Spinal cord (tissue), 10 donors: Measurements from ENCODE around the gene LSM11. TPM values are rescaled to one million over a fixed set of nuclear protein-coding genes. Genes with fewer than 3 reads are reported as not detected.

Experiments used
- DNase-seq, 6 donors: peaks; one replicate each; pipeline versions ENCODE4 v3.0.0 to v3.0.0-alpha.2; 2013 to 2015; ENCODE audit warnings: low spot score in 6 of 6, low read depth in 4 of 6
- H3K27ac ChIP-seq: one replicate; pipeline ENCODE4 v1.5.1; 2013; ENCODE audit warnings: low read depth, low read length, control low read depth
- H3K27me3 ChIP-seq: one replicate; pipeline ENCODE4 v1.6.1; 2013; ENCODE audit warnings: low read length; ENCODE audit not compliant: control insufficient read depth, insufficient read depth
- H3K36me3 ChIP-seq: one replicate; pipeline ENCODE4 v1.6.1; 2013; ENCODE audit warnings: low read length; ENCODE audit not compliant: control insufficient read depth, insufficient read depth
- H3K4me1 ChIP-seq: one replicate; pipeline ENCODE4 v1.6.1; 2013; ENCODE audit warnings: low read length; ENCODE audit not compliant: control insufficient read depth, insufficient read depth
- H3K4me3 ChIP-seq: one replicate; pipeline ENCODE4 v1.5.1; 2013; ENCODE audit warnings: low read depth, low read length, control low read depth
- H3K9me3 ChIP-seq: one replicate; pipeline ENCODE4 v1.6.1; 2013; ENCODE audit warnings: low read length; ENCODE audit not compliant: control insufficient read depth, insufficient read depth
- WGBS: methylation state at CpG from one replicate; pipeline ENCODE4 v1.1.5; 2013; ENCODE audit warnings: missing lambda C conversion rate; ENCODE audit not compliant: insufficient coverage; 5-methylcytosine and 5-hydroxymethylcytosine counted together
- polyA plus RNA-seq, 2 donors: library from polyadenylated mRNA; unstranded; fragments of 120-200 nt; gene quantifications; one replicate each; pipeline ENCODE4 v1.2.1, GENCODE V29; 2013; ENCODE audit not compliant: insufficient read length in 2 of 2
- total RNA-seq, 2 donors: library from RNA; depleted of rRNA in 1 of 2; stranded (reverse); fragments of 120-200 nt in 1 of 2; fragments of >200 nt in 1 of 2; gene quantifications; one replicate each; pipeline versions ENCODE4 v1.2.3 to v1.2.4, GENCODE V29; 2013 to 2014
- donor health status: healthy.

The LSM11 gene
- total and polyA plus RNA-seq, 4 donors = 18.7 to 66.3 (median 58.3) TPM

DNA sequence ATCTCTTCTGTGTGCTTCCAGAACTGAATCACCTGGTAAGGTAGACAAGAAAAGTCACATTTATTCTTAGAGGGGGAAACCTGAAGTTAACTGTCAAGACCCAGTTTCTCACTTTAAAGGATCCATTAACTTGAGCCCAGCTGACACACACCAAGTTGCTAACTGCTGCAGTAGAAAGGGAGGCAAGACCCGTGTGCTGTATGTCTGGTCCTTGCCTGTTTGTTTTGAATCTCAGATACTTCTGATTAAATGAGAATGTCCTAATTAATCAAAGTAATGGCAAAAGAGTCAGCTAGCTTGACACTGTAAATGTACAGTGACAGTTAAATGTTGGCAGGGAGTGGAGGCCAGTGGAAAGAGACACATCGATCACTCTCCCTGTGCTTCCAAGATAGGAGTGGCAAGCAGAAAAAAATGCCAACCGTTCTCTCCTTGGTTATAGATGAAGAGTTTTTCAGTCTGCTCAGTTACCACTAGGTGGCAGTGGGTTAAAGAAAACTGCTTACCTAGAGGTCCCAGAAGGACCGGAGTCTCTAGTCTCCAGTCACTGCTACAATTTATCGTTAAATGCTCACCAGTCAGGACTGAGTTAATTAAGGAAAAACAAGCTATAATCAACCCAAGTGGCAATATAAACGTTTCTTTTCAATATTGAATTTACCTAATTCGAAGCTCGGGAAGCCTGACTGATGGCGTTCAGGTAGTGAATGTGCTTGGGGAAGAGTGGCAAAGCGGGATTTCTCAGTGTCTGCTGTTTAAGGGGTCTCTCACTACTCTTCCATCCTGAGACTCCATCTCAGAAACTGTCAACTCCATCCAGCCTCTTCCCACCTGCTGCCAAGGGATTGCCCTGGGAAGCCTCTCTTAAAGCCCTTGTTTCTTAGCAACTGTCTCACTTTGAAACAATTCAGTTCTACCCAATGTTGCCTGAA, 18.4 kb downstream of the LSM11 start:
- Histone ChIP-seq H3K36me3 (peaks cover 6% of the 10 kb centered on the region), H3K9me3 (no peaks in the 10 kb centered on the region), H3K27ac (no peak overlapping the region), H3K4me1 (peaks cover 7% of the 10 kb centered on the region), H3K4me3 (no peak overlapping the region), H3K27me3 (no peaks in the 10 kb centered on the region)
- DNase-seq = peak in 3 of 6 donors; percentile 71 to 96 (median 81)
- WGBS = 13% methylated on average over 4 of the region's 10 CpGs

DNA sequence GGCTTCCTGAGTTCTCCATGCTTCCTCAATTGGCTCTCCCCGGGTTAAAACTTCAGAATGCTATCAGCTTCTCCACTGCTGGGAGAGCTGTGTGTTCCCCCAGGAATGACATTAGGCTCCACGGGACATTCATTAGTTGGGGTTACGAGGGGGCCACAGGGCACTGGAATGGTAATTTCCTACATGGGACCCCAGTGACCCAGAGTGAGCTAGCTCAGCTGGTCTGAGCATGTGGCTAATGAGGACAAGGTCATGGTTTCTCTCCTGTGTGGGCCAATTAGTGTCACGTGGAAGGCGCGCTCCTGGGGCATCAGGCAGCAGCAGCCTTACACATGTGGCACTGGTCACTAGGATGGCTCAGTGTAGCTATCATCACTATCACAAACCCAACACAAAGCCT, 21.0 kb downstream of the LSM11 start:
- WGBS = 83% methylated on average over 6 of the region's 6 CpGs
- H3K4me1 ChIP-seq = peaks cover 7% of the 10 kb centered on the region
- no peak overlapping the region for H3K4me3 ChIP-seq
- peaks cover 5% of the 10 kb centered on the region for H3K36me3 ChIP-seq
- no peaks in the 10 kb centered on the region for H3K9me3 ChIP-seq
- no peaks in the 10 kb centered on the region for H3K27me3 ChIP-seq
- H3K27ac ChIP-seq = no peak overlapping the region
- DNase-seq = no peak

DNA sequence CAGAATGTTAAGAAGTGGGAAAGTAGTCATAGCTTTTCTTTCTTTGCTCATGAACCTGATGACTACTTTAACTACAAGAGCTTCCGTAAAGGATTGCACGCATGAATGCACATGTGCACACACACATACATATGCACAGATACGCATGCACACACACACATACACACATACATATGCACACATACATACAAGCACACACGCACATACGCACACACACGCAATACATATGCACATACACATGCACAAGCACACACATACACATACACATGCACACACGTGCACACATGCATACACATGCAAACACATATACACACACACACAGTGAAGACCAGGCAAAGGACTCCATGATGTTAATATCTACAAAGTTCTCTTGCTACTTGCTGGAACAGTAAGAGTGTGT, 22.9 kb downstream of the LSM11 start:
- no peak for DNase-seq
- Histone ChIP-seq H3K36me3 (no peaks in the 10 kb centered on the region), H3K9me3 (no peaks in the 10 kb centered on the region), H3K4me1 (peaks cover 7% of the 10 kb centered on the region), H3K27ac (no peak overlapping the region), H3K4me3 (no peak overlapping the region), H3K27me3 (no peaks in the 10 kb centered on the region)
- WGBS = 91% methylated on average over 6 of the region's 7 CpGs

- no peak overlapping the region for H3K27ac ChIP-seq
- H3K27me3 ChIP-seq = no peaks in the 10 kb centered on the region
- WGBS = 57% methylated on average over 1 of the region's 1 CpG
Measured at GRCh38 chr5:157766902-157767301, 23.4 kb downstream of the LSM11 start.

DNA sequence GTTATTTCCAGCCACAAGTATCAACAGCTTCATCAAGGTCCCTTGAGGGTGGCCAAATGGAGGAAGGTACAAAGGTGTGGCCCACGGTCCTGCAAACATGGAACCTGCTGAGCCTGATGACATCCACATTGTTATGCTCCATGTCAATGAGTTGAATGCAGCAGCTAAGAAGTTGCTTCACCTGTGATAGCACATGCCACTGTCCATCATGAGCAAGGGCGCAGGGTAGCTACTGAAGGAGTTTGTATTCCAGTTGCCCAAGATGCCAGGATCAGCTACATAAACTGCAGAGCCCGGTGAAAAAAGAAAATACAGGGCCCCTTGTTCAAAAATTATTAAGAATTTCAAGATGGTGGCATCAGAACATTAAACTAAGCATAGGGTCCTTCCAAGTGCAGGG, 24.2 kb downstream of the LSM11 start:
- DNase-seq = no peak
- Histone ChIP-seq H3K27ac (no peak overlapping the region), H3K36me3 (no peaks in the 10 kb centered on the region), H3K4me1 (peaks cover under 1% of the 10 kb centered on the region), H3K27me3 (no peaks in the 10 kb centered on the region), H3K9me3 (no peaks in the 10 kb centered on the region), H3K4me3 (no peak overlapping the region)
- 58% methylated on average over 3 of the region's 3 CpGs for WGBS

More at GRCh38 chr5:157766902-157767301, 23.4 kb downstream of the LSM11 start:
- no peaks in the 10 kb centered on the region for H3K36me3 ChIP-seq
- H3K4me1 ChIP-seq = peaks cover 7% of the 10 kb centered on the region
- no peaks in the 10 kb centered on the region for H3K9me3 ChIP-seq
- DNase-seq = no peak
- H3K4me3 ChIP-seq = no peak overlapping the region

DNA sequence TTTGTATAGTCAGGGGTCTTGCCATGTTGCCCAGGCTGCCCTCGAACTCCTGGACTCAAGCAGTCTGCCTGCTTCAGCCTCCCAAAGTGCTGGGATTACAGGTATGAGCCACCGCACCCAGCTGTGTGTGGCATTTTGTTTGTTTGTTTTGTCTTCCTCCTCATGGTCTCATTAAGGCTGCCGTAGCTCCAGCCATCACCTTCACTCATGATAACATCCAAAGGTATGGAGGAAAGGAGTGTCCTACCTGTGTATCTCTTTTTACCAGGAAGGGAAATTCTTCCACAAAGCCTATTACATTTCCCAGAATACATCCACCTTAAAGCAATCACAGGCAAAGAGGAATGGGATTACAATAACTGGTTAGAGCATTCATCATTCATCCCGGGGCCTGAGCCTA, 27.2 kb downstream of the LSM11 start:
- Histone ChIP-seq H3K9me3 (no peaks in the 10 kb centered on the region), H3K4me1 (no peaks in the 10 kb centered on the region), H3K36me3 (no peaks in the 10 kb centered on the region), H3K27ac (no peak overlapping the region), H3K4me3 (no peak overlapping the region), H3K27me3 (no peaks in the 10 kb centered on the region)
- DNase-seq = no peak
- WGBS = 86% methylated on average over 1 of the region's 4 CpGs

DNA sequence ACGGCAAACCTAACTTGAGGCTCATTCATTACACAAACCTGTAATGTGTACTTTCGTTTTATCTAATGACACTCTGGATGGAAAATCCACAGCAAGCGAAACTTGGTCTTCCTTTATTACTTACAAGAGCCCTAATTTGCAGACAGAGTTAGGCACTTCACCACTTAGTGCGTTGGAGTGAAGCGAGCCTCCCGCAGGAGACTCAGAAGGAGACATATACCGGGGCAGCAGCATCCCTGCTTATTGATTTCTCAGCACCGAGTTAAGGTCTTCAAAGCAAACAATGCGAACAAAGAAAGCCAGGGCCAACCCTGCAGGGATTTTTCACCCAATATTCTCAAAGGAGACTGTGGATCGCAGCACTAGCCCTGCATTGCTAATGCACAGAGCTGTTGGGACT, 28.6 kb downstream of the LSM11 start:
- no peaks in the 10 kb centered on the region for H3K9me3 ChIP-seq
- no peaks in the 10 kb centered on the region for H3K4me1 ChIP-seq
- no peak overlapping the region for H3K27ac ChIP-seq
- no peaks in the 10 kb centered on the region for H3K36me3 ChIP-seq
- WGBS = 62% methylated on average over 9 of the region's 10 CpGs
- H3K27me3 ChIP-seq = no peaks in the 10 kb centered on the region
- peak in 1 of 6 donors; percentile 88 for DNase-seq
- H3K4me3 ChIP-seq = no peak overlapping the region

DNA sequence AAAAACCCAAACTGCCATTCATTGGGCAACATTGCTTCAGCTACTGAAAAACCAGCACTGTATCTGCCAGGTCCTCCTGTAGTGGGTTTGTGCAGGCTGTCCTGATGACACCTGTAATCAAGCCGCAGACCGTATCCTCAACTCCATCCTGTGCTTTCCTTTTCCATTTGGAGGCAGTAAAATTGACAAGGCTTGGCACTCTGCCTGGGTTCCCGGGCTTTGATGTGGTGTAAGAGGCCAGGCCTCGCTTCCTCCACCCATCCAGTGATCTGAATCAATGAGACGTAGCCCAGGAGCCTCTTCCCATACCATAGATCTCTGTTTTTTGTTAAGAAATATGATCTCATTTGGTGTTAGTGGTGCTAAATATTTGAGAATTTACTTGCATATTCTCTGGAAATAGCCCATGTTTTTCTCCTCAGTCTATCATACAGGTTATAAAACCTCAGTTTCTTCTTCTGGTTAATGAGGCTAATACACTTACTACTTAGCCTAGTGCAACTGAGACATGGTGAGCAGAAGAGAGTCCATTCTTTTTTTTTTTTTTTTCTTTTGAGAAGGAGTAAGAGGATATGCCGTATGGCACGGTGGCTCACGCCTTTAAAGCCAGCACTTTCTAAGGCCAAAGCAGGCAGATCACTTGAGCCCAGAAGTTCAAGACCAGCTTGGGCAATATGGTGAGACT, 34.8 kb downstream of the LSM11 start:
- Histone ChIP-seq H3K4me3 (no peak overlapping the region), H3K9me3 (no peaks in the 10 kb centered on the region), H3K36me3 (no peaks in the 10 kb centered on the region), H3K27ac (no peak overlapping the region), H3K27me3 (no peaks in the 10 kb centered on the region), H3K4me1 (no peaks in the 10 kb centered on the region)
- WGBS = no CpG with 5 or more reads among the region's 8 CpGs
- peak in 2 of 6 donors; percentile 15 to 35 for DNase-seq

- DNase-seq = no peak
- WGBS = 100% methylated on average over 3 of the region's 6 CpGs
- no peaks in the 10 kb centered on the region for H3K4me1 ChIP-seq
Measured at GRCh38 chr5:157779221-157779620, 35.7 kb downstream of the LSM11 start.

More at GRCh38 chr5:157779221-157779620, 35.7 kb downstream of the LSM11 start:
- no peaks in the 10 kb centered on the region for H3K27me3 ChIP-seq
- H3K9me3 ChIP-seq = no peaks in the 10 kb centered on the region
- no peaks in the 10 kb centered on the region for H3K36me3 ChIP-seq
- no peak overlapping the region for H3K27ac ChIP-seq
- no peak overlapping the region for H3K4me3 ChIP-seq
